ENCODE results near the gene PYGB.

Gene PYGB

GRCh38 chr20:25277941-25278521 is 30.1 kb downstream of the PYGB start:
- Histone ChIP-seq H3K4me1 (ENCODE audit: insufficient read depth, low read length) (no peaks in the 10 kb centered on the region), H3K27me3 (ENCODE audit: insufficient read depth, low read length) (no peaks in the 10 kb centered on the region), H3K27ac (ENCODE audit: low read length) (no peak overlapping the region), H3K9ac (ENCODE audit: low read depth, low read length) (no peak overlapping the region), H3K36me3 (ENCODE audit: insufficient read depth, low read depth, low read length) (peaks cover 62% of the 10 kb centered on the region), H3K4me3 (ENCODE audit: low read length) (no peak overlapping the region), H3K9me3 (ENCODE audit: insufficient read depth, low read depth, low read length) (no peaks in the 10 kb centered on the region)

- H3K4me3 ChIP-seq (ENCODE audit: low read length) = no peak overlapping the region
- H3K27me3 ChIP-seq (ENCODE audit: insufficient read depth, low read length) = no peaks in the 10 kb centered on the region
- no peaks in the 10 kb centered on the region for H3K4me1 ChIP-seq (ENCODE audit: insufficient read depth, low read length)
- H3K9me3 ChIP-seq (ENCODE audit: insufficient read depth, low read depth, low read length) = no peaks in the 10 kb centered on the region
- no peak overlapping the region for H3K9ac ChIP-seq (ENCODE audit: low read depth, low read length)
- H3K27ac ChIP-seq (ENCODE audit: low read length) = no peak overlapping the region
- peaks cover 68% of the 10 kb centered on the region for H3K36me3 ChIP-seq (ENCODE audit: insufficient read depth, low read depth, low read length)
Observed at GRCh38 chr20:25278636-25279361, 30.9 kb downstream of the PYGB start.

- Histone ChIP-seq H3K27me3 (ENCODE audit: insufficient read depth, low read length) (no peaks in the 10 kb centered on the region), H3K4me3 (ENCODE audit: low read length) (no peak overlapping the region), H3K4me1 (ENCODE audit: insufficient read depth, low read length) (no peaks in the 10 kb centered on the region), H3K9ac (ENCODE audit: low read depth, low read length) (no peak overlapping the region), H3K9me3 (ENCODE audit: insufficient read depth, low read depth, low read length) (no peaks in the 10 kb centered on the region), H3K36me3 (ENCODE audit: insufficient read depth, low read depth, low read length) (peaks cover 68% of the 10 kb centered on the region), H3K27ac (ENCODE audit: low read length) (no peak overlapping the region)
Observed at GRCh38 chr20:25279403-25279802, 31.5 kb downstream of the PYGB start.

- Histone ChIP-seq H3K27me3 (ENCODE audit: insufficient read depth, low read length) (no peaks in the 10 kb centered on the region), H3K36me3 (ENCODE audit: insufficient read depth, low read depth, low read length) (peaks cover 68% of the 10 kb centered on the region), H3K27ac (ENCODE audit: low read length) (no peak overlapping the region)
Observed at GRCh38 chr20:25280051-25280573, 32.2 kb downstream of the PYGB start.

GRCh38 chr20:25280574-25281535 is 33.0 kb downstream of the PYGB start:
- Histone ChIP-seq H3K27ac (ENCODE audit: low read length) (no peak overlapping the region), H3K27me3 (ENCODE audit: insufficient read depth, low read length) (no peaks in the 10 kb centered on the region), H3K36me3 (ENCODE audit: insufficient read depth, low read depth, low read length) (peaks cover 72% of the 10 kb centered on the region), H3K4me1 (ENCODE audit: insufficient read depth, low read length) (no peaks in the 10 kb centered on the region), H3K9me3 (ENCODE audit: insufficient read depth, low read depth, low read length) (no peaks in the 10 kb centered on the region), H3K9ac (ENCODE audit: low read depth, low read length) (no peak overlapping the region), H3K4me3 (ENCODE audit: low read length) (no peak overlapping the region)

More at GRCh38 chr20:25280051-25280573, 32.2 kb downstream of the PYGB start:
- Histone ChIP-seq H3K9ac (ENCODE audit: low read depth, low read length) (no peak overlapping the region), H3K4me3 (ENCODE audit: low read length) (no peak overlapping the region), H3K9me3 (ENCODE audit: insufficient read depth, low read depth, low read length) (no peaks in the 10 kb centered on the region), H3K4me1 (ENCODE audit: insufficient read depth, low read length) (no peaks in the 10 kb centered on the region)

GRCh38 chr20:25281541-25281991 is 33.7 kb downstream of the PYGB start:
- H3K27ac ChIP-seq (ENCODE audit: low read length) = no peak overlapping the region
- no peak overlapping the region for H3K9ac ChIP-seq (ENCODE audit: low read depth, low read length)
- no peaks in the 10 kb centered on the region for H3K4me1 ChIP-seq (ENCODE audit: insufficient read depth, low read length)
- H3K4me3 ChIP-seq (ENCODE audit: low read length) = no peak overlapping the region
- H3K27me3 ChIP-seq (ENCODE audit: insufficient read depth, low read length) = no peaks in the 10 kb centered on the region
- H3K9me3 ChIP-seq (ENCODE audit: insufficient read depth, low read depth, low read length) = no peaks in the 10 kb centered on the region
- H3K36me3 ChIP-seq (ENCODE audit: insufficient read depth, low read depth, low read length) = peaks cover 76% of the 10 kb centered on the region

GRCh38 chr20:25282034-25282781 is 34.3 kb downstream of the PYGB start:
- peaks cover 75% of the 10 kb centered on the region for H3K36me3 ChIP-seq (ENCODE audit: insufficient read depth, low read depth, low read length)
- H3K4me1 ChIP-seq (ENCODE audit: insufficient read depth, low read length) = no peaks in the 10 kb centered on the region
- no peaks in the 10 kb centered on the region for H3K27me3 ChIP-seq (ENCODE audit: insufficient read depth, low read length)
- no peak overlapping the region for H3K9ac ChIP-seq (ENCODE audit: low read depth, low read length)
- H3K9me3 ChIP-seq (ENCODE audit: insufficient read depth, low read depth, low read length) = no peaks in the 10 kb centered on the region
- no peak overlapping the region for H3K27ac ChIP-seq (ENCODE audit: low read length)
- no peak overlapping the region for H3K4me3 ChIP-seq (ENCODE audit: low read length)

- H3K9ac ChIP-seq (ENCODE audit: low read depth, low read length) = no peak overlapping the region
Observed at GRCh38 chr20:25282796-25283195, 34.9 kb downstream of the PYGB start.

GRCh38 chr20:25283221-25283951 is 35.5 kb downstream of the PYGB start:
- Histone ChIP-seq H3K4me3 (ENCODE audit: low read length) (no peak overlapping the region), H3K27me3 (ENCODE audit: insufficient read depth, low read length) (no peaks in the 10 kb centered on the region), H3K9me3 (ENCODE audit: insufficient read depth, low read depth, low read length) (no peaks in the 10 kb centered on the region), H3K27ac (ENCODE audit: low read length) (no peak overlapping the region), H3K9ac (ENCODE audit: low read depth, low read length) (no peak overlapping the region), H3K36me3 (ENCODE audit: insufficient read depth, low read depth, low read length) (peaks cover 75% of the 10 kb centered on the region), H3K4me1 (ENCODE audit: insufficient read depth, low read length) (no peaks in the 10 kb centered on the region)

More at GRCh38 chr20:25282796-25283195, 34.9 kb downstream of the PYGB start:
- Histone ChIP-seq H3K36me3 (ENCODE audit: insufficient read depth, low read depth, low read length) (peaks cover 74% of the 10 kb centered on the region), H3K27ac (ENCODE audit: low read length) (no peak overlapping the region), H3K9me3 (ENCODE audit: insufficient read depth, low read depth, low read length) (no peaks in the 10 kb centered on the region), H3K4me3 (ENCODE audit: low read length) (no peak overlapping the region), H3K27me3 (ENCODE audit: insufficient read depth, low read length) (no peaks in the 10 kb centered on the region), H3K4me1 (ENCODE audit: insufficient read depth, low read length) (no peaks in the 10 kb centered on the region)

GRCh38 chr20:25284131-25284601 is 36.3 kb downstream of the PYGB start:
- H3K9me3 ChIP-seq (ENCODE audit: insufficient read depth, low read depth, low read length) = no peaks in the 10 kb centered on the region
- peaks cover 81% of the 10 kb centered on the region for H3K36me3 ChIP-seq (ENCODE audit: insufficient read depth, low read depth, low read length)
- no peak overlapping the region for H3K27ac ChIP-seq (ENCODE audit: low read length)
- no peak overlapping the region for H3K4me3 ChIP-seq (ENCODE audit: low read length)
- H3K4me1 ChIP-seq (ENCODE audit: insufficient read depth, low read length) = no peaks in the 10 kb centered on the region
- H3K27me3 ChIP-seq (ENCODE audit: insufficient read depth, low read length) = no peaks in the 10 kb centered on the region
- no peak overlapping the region for H3K9ac ChIP-seq (ENCODE audit: low read depth, low read length)

Data from iPS-20b (cell line).